HG02763 (cell line): ENCODE results near the gene DYNC1LI2.
"Not testable (repeated sequence)": the region's sequence is repeated elsewhere in the genome, so short reads cannot be mapped to it uniquely, and the experiment has no call there.

ENCODE experiments used
- ATAC-seq: cut with Tn5 transposase; IDR thresholded peaks from one replicate; pipeline ENCODE4 v1.9.1; 2021; ENCODE audit warnings: mild to moderate bottlenecking, moderate library complexity; ENCODE audit not compliant: unreplicated experiment

Gene DYNC1LI2

GRCh38 chr16:66751303-66751991 lies at the start of gene DYNC1LI2:
TSS of gene DYNC1LI2 (minus strand) at chr16:66751609. CDS start at chr16:66751591, 18 bp downstream.
- peak; percentile 84 for ATAC-seq

- ATAC-seq = no peak
These were observed 49.4 kb upstream of the DYNC1LI2 start for GRCh38 chr16:66800856-66801255.

DNA sequence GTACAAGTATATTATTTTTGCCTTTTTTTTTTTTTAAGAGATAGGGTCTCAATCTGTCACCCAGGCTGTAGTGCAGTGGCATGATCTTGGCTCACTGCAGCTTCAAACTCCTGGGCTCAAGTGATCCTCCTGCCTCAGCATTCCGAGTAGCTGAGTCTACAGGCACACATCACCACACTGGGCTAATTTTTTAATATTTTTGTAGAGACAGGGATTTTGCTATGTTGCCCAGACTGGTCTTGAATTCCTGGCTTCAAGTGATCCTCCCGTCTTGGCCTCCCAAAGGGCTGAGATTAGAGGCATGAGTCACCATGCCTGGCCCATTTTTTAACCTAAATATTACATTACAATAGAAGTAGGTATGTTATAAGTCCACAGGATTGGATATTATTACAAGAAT lies 46.8 kb upstream of the DYNC1LI2 start:
- no peak for ATAC-seq

- not testable (repeated sequence) for ATAC-seq
These were observed 42.6 kb upstream of the DYNC1LI2 start for GRCh38 chr16:66793984-66794383.

GRCh38 chr16:66790130-66790733 lies 38.8 kb upstream of the DYNC1LI2 start:
- ATAC-seq = no peak

DNA sequence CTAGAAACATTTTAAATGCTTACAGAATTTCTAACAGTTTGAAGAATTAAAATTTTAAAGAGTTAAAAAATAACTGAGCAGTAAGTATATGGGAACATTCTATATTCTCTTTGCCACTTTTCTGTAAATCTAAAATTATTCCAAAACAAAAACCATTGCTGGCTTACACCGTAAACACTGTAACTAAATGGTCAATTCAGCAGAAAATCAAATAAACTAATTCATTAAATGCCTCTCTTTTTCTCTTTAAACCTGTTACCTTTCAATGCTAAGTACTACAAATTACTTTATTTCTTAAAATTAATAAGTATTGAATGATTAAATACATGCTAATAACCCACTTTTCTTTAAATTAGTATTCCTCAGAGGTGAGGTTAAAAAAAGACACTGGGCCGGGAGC lies 36.0 kb upstream of the DYNC1LI2 start:
- no peak for ATAC-seq

DNA sequence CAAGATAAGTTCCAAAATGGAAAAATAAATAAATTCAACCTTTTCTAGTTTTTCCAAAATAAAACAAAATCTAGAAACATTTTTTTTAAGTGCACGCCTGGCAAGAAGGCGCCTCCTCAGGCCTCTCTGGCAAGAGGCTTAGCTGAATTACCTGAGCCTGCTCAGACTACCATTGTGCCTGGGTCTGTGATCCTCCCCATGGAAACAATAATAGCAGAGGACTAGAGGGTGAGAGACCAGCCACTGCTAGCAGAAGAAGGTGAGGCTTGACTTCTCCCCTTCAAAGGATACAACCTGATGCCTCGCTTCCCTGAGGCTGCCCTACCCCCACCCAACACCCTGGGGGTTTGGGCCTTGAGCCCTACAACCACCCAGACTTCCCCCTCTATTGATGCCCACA lies 35.1 kb upstream of the DYNC1LI2 start:
- ATAC-seq = no peak

GRCh38 chr16:66776457-66776856 lies 25.0 kb upstream of the DYNC1LI2 start:
- no peak for ATAC-seq

DNA sequence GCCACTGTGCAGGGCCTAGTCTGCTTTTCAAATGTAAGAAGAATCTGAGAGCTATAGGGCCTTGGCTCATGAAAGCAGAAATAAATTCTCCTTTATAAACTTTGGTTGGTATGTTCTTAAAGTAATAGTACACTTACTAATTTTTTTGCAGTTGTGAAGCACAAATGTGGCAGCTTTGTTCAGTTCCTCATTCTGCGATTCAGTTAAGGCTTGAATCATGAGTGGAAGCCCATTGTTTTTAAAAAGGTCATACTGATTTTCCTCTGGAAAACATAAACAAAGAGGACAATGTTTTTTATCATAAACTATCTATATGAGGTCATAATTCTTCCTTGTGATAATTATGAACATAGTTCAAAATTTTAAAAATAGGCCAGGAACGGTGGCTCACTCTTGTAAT lies 23.6 kb upstream of the DYNC1LI2 start:
- ATAC-seq = no peak

- ATAC-seq = no peak
These were observed 6.7 kb upstream of the DYNC1LI2 start for GRCh38 chr16:66758086-66758485.

- ATAC-seq = no peak
These were observed 3.4 kb upstream of the DYNC1LI2 start for GRCh38 chr16:66754819-66755218.

DNA sequence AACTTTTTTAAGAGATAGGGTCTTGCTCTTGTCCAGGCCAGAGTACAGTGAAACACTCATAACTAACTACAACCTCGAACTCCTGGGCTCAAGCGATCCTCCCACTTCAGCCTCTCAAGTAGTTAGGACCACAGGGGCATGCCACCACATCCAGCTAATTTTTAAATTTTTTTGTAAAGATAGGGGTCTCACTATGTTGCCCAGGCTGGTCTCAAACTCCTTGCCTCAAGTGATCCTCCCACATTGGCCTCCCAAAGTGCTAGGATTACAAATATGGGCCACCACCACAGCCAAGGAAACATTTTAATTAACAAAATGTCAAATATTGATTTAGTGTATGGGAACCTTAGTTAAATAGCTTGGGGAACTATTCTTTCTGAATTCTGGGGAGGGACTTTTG lies 2.8 kb upstream of the DYNC1LI2 start:
- ATAC-seq = no peak

DNA sequence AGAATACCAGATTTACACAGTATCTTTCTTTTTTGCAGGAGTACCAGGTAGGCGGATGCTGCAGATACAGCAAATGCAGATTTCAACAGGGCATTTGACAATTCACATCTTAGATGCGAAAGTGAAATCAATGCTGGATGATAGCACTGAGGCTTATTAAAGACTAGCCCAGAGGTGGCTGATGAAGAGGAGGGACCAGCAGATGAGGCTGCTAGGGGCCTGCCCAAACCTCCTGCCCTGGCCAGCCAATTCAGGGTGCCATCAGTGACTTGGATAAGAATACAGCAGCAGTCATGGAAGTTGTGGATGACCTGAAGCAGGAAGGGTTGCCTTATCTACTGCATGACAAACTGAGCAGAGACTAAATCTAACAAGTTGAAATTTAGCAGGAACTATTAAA lies 1.5 kb upstream of the DYNC1LI2 start:
- ATAC-seq = no peak

DNA sequence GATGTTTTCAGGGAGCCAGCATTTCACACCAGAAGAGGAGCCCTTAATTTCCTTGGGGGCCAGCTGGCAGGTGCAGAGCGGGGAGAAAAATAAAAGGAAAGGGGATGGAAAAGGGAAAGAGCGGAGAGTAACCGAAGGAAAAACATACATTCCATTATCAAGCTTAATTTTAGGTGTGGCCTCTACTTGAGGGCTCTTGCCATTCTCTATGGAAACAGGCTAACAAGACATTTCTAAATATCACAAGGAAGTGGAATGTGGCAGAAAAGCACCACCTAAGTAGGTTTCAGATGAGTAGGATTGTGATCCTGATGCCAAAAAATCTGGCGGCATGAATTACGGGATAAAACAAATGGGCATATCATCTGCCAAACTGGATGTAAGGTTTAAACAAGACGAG lies 970 bp upstream of the DYNC1LI2 start:
- ATAC-seq = no peak

DNA sequence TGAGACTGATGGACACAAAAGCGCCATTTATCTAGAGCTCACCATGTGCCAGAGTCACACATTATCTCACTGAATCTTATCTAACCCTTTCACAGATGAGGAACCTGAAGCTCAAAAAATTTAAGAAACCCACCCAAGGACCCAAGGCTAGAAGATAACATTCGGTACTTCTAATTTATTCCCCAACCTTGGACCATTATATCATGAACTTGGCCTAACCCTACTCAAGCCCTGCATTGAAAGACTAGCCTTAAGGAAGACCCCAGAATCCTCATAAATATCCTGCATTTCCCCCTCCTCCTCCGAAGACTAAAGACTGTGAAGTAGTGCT lies 548 bp upstream of the DYNC1LI2 start:
- no peak for ATAC-seq

DNA sequence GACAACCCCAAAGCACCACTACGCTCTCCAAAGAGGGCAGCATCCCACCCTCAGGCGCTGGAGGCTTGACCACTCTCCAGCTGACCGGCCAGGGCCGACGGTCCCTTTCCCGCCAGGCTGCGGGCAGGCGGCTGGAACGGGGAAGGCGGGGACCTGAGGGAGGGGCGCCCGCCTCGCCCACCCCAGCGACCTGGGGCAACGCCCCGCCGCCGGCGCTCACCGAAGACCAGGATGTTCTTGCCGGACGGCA lies 431 bp downstream of the DYNC1LI2 start:
- ATAC-seq = no peak

DNA sequence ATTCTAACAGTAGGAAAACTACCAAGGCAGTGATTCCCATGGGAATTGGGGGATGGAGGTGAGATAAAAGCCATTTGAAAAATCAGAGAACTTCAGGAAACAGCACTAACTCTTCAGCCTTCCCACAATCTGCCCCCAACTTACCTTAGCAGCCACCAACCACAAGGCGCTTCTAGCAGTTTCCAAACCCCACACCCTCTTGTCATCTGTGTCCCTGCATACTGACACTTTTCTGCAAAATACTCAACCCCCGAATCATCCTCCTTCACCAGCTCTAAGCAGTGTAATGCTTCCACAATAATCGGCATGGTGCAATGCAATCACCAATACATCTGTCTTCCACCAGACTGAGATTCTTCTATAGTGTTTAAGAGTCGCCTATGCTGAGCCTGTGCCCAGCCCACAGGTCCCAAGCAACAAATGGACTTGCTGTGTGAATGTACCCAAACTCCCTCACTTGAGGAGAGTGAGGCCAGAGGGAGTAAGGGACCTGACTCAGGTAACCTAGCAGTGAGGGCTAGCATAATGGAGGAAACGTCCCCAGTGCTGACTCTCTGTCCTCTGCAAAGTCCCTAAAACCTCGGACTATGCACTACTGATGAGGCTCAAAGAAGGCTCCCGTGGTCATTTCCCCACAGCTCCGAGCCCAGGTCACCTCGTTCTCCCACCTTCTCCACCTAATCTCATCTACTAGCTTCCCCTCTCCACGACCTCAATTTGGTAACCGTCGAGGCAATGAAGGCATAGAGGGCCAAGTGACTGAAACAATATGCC lies 943 bp downstream of the DYNC1LI2 start:
- no peak for ATAC-seq

DNA sequence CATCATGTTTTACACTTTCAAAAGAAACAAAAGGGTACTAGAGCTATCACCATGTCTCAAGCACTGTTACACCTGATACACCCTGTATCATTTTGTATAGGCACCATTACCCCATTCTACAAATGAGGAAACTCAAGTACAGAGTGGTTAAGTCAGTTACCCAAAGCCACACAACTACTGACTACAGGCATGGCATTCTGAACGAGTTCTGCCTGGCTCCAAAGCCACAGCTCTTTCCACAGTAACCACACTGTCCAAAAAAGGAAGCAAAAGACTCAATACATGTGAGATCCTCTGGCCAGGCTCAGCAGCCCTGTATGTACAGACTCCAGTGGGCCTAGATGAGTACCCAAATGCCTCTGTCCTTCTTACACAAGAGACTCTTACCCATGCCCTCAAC lies 4.7 kb downstream of the DYNC1LI2 start:
- ATAC-seq = no peak

DNA sequence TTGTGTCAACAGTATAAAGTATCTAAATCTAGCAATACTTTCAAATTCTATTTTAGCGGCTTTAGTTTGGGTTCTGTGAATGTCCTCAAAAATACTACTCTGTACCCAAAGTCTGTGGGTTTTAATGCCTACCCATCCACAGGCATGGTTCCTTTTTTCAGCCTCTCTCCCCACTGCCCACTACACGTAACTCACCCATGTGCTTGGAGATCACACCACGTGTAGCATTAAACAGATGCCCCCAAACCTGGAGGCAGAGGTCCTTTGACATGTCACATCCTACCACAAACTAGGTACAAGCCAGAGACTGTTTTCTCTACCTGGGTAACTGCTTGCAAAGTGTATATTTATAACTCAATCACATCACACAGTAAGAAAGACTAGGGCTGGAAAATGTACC lies 5.4 kb downstream of the DYNC1LI2 start:
- ATAC-seq = no peak

DNA sequence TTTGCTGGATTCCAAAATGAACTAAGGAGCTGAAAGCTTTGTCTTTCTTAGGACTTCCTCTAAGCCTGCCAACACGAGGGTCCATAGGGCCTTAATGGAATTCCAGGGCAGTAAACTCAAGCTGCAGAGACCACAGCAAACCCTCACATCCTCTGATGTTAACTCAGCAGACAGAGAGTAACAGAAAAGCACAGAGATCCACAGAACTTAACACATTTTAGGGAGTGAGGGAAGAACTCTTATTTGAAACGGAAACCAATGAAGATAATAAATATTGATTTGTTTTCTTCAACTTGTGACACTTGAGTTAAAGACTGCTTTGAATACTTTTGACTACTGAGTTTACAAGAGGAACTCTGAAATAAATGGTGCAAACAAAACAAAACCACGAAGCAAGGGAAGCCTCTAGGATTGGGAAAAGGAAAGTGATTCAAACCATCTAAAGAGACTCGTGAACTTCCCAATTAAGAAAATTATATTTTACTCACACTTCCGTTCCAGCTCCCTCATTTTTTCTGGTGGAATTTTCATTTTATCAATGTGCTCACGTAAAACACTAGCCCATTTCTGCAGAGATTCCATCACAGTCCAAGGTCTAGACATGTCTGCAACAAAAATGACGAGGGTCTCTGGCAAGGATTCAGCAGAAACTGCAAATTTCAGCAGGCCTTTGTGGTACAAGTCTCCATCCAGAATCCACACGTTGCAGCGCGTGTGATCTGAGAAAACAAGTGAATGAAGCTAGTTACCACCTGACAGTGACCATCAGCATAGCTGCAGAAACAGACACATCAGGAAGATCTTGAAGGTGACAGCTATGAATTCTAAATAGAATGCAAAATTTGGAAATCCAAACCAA lies 9.2 kb downstream of the DYNC1LI2 start:
- ATAC-seq = no peak

DNA sequence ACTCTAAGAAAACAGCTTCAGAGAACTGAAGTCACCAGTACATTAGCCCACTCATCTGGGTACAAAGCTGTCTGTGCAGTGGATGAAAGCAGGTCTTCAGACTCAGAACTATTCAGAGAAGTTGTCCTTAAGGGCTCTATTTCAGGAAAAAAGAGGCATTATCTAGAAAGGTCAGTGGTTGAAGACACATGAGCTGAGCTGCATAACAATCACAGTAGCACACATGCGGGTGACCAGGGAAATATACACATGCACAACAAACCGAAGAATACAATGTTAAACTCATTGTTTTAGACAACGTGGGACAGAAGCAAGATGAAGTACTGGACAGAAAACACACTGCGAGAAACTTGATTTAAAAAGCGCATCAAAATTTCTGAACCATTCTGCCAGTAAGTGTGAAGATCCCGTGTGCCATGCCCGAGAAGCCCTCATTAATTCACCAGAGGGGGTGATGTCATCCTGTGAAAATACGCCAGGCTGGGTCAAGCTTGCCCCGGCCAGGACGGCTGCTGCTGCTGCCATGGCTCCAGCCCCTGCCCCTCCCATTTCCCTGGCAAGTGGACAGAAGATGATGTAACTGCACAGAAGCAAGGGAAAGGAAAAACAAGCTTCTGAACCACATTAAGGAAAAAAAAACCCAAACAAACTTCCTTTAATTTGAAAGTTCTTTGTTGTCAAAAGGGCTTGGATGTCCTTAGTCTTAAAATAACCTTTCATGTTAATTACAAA lies 10.1 kb downstream of the DYNC1LI2 start:
- no peak for ATAC-seq
